Measurements from ENCODE around the gene VIPR2. TPM values are rescaled to one million over a fixed set of nuclear protein-coding genes. Genes with fewer than 3 reads are reported as not detected.

Gene VIPR2
- polyA plus RNA-seq, 1 donor from 2014 or later, result 0.51 TPM

DNA sequence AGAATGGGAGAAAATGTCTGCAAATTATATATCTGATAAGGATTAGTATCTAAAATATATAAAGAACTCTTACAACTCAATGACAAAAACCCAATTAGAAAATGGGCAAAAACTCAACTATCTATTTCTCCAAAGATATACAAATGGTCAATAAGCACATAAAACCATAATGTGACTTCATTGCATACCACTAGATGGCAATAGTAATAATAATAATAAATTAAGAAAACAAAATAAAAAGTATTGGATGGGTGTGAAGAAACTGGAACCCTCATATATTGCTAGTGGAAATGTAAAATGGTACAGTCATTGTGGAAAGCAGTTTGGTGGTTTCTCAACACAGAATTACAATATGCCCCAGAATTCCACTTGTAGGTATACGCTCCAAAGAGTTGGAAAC is 98.8 kb downstream of the VIPR2 start:
- Histone ChIP-seq H3K27me3 (ENCODE audit: insufficient read depth, low read depth, low read length) (no peaks in the 10 kb centered on the region), H3K9ac (ENCODE audit: low read length) (no peak overlapping the region), H3K9me3 (ENCODE audit: low read length) (no peaks in the 10 kb centered on the region), H3K4me2 (ENCODE audit: low read length) (no peak overlapping the region), H4K20me1 (ENCODE audit: insufficient read depth) (no peaks in the 10 kb centered on the region), H2AFZ (ENCODE audit: low read depth, low read length) (no peak overlapping the region), H3K9me2 (ENCODE audit: insufficient read depth, low read length) (no peaks in the 10 kb centered on the region), H3F3A (ENCODE audit: insufficient read depth, low read length, poor library complexity, severe bottlenecking) (no peaks in the 10 kb centered on the region), H3K79me2 (replicated peaks; ENCODE audit: insufficient read depth, low read length) (no peaks in the 10 kb centered on the region), H3K27ac (ENCODE audit: low read length) (no peak overlapping the region), H3K36me3 (ENCODE audit: insufficient read depth, low read length) (no peaks in the 10 kb centered on the region), H3K4me3 (ENCODE audit: low read length) (no peak overlapping the region)
- TF ChIP-seq MXI1 (conservative IDR thresholded peaks at IDR 0.05; ENCODE audit: poor library complexity, severe bottlenecking) (no peak), POLR2AphosphoS5 (IDR thresholded peaks at IDR 0.05) (no peak), EP300 (conservative IDR thresholded peaks at IDR 0.05; ENCODE audit: poor library complexity, severe bottlenecking) (no peak), SMC3 (conservative IDR thresholded peaks at IDR 0.05; ENCODE audit: poor library complexity) (no peak), TAF1 (IDR thresholded peaks at IDR 0.05; ENCODE audit: low read depth) (no peak), EZH2 (IDR thresholded peaks at IDR 0.05; ENCODE audit: borderline replicate concordance, insufficient read depth, low read length, poor library complexity, severe bottlenecking) (no peak), REST (IDR thresholded peaks at IDR 0.05; ENCODE audit: borderline replicate concordance) (no peak), RAD21 (conservative IDR thresholded peaks at IDR 0.05) (no peak)
- TF ChIP-seq, protein P1, sequence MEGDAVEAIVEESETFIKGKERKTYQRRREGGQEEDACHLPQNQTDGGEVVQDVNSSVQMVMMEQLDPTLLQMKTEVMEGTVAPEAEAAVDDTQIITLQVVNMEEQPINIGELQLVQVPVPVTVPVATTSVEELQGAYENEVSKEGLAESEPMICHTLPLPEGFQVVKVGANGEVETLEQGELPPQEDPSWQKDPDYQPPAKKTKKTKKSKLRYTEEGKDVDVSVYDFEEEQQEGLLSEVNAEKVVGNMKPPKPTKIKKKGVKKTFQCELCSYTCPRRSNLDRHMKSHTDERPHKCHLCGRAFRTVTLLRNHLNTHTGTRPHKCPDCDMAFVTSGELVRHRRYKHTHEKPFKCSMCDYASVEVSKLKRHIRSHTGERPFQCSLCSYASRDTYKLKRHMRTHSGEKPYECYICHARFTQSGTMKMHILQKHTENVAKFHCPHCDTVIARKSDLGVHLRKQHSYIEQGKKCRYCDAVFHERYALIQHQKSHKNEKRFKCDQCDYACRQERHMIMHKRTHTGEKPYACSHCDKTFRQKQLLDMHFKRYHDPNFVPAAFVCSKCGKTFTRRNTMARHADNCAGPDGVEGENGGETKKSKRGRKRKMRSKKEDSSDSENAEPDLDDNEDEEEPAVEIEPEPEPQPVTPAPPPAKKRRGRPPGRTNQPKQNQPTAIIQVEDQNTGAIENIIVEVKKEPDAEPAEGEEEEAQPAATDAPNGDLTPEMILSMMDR (IDR thresholded peaks at IDR 0.05; ENCODE audit: poor library complexity, severe bottlenecking), result no peak

DNA sequence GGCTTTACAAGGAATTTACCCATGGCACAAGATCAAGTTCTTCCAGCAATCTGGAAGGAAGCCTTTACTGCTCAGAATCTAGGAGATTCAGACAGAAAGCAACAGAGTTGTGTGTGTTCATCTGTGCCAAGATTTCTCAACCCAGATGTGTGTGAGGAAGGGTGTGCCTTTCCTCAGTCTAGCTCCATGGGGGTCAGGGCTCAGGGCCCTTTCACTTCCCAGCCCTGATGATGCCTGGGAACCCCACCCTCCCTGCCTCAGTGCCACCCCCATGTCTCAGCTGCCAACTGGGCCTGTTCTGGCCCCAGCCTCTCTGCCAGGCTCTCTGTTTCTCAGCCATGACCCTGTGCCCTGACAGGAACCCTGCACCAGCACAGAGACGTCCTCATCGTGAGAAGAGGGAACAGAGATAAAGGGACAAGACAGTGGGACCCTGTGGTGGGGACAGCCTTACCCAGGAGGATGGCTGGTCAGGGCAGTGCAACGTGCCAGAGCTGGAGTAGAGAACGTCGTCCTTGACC is 102.0 kb downstream of the VIPR2 start:
- Histone ChIP-seq H3F3A (ENCODE audit: insufficient read depth, low read length, poor library complexity, severe bottlenecking) (no peaks in the 10 kb centered on the region), H3K9ac (ENCODE audit: low read length) (no peak overlapping the region), H3K27me3 (ENCODE audit: insufficient read depth, low read depth, low read length) (no peaks in the 10 kb centered on the region), H3K36me3 (ENCODE audit: insufficient read depth, low read length) (no peaks in the 10 kb centered on the region), H3K4me3 (ENCODE audit: low read length) (no peak overlapping the region), H3K27ac (ENCODE audit: low read length) (no peak overlapping the region), H3K9me2 (ENCODE audit: insufficient read depth, low read length) (no peaks in the 10 kb centered on the region), H3K79me2 (replicated peaks; ENCODE audit: insufficient read depth, low read length) (no peaks in the 10 kb centered on the region), H3K4me2 (ENCODE audit: low read length) (no peak overlapping the region), H2AFZ (ENCODE audit: low read depth, low read length) (no peak overlapping the region), H4K20me1 (ENCODE audit: insufficient read depth) (no peaks in the 10 kb centered on the region), H3K9me3 (ENCODE audit: low read length) (no peaks in the 10 kb centered on the region)
- TF ChIP-seq MXI1 (conservative IDR thresholded peaks at IDR 0.05; ENCODE audit: poor library complexity, severe bottlenecking) (no peak), TAF1 (IDR thresholded peaks at IDR 0.05; ENCODE audit: low read depth) (no peak), EP300 (conservative IDR thresholded peaks at IDR 0.05; ENCODE audit: poor library complexity, severe bottlenecking) (no peak), RAD21 (conservative IDR thresholded peaks at IDR 0.05) (no peak), REST (IDR thresholded peaks at IDR 0.05; ENCODE audit: borderline replicate concordance) (no peak), POLR2AphosphoS5 (IDR thresholded peaks at IDR 0.05) (no peak), SMC3 (conservative IDR thresholded peaks at IDR 0.05; ENCODE audit: poor library complexity) (no peak), EZH2 (IDR thresholded peaks at IDR 0.05; ENCODE audit: borderline replicate concordance, insufficient read depth, low read length, poor library complexity, severe bottlenecking) (no peak)
- TF ChIP-seq, protein P1 (IDR thresholded peaks at IDR 0.05; ENCODE audit: poor library complexity, severe bottlenecking), result no peak

Data from neural cell (in vitro differentiated cells).